Ovary (tissue), 3 donors: ENCODE measurements around the gene THADA.

ENCODE experiments used
- CTCF ChIP-seq, 3 donors: fragments of 450-650 bp in 2 of 3; fragments of 200-600 bp in 1 of 3; IDR thresholded peaks; one replicate each; pipeline versions ENCODE4 v1.5.1 to v1.8.0; 2016 to 2022; ENCODE audit warnings: antibody characterized with exemption in 3 of 3, mild to moderate bottlenecking in 1 of 3
- EP300 ChIP-seq: sonication (generic); formaldehyde crosslinking; IDR thresholded peaks from one replicate; pipeline ENCODE4 v1.6.1; 2017; ENCODE audit warnings: antibody characterized with exemption
- POLR2A ChIP-seq: fragments of 450-650 bp; IDR thresholded peaks from one replicate; pipeline ENCODE4 v1.6.1; 2017; ENCODE audit warnings: antibody characterized with exemption, mild to moderate bottlenecking, moderate library complexity
- donor health status: DM: no; HTN: no; CAD: no.

GRCh38 chr2:43425659-43426058 is 170.2 kb downstream of the THADA start:
- TF ChIP-seq POLR2A (no peak), CTCF (IDR thresholded peaks at IDR 0.05) (no peak), EP300 (no peak)
